HL-60 (cell line): Measurements from ENCODE around the gene COL18A1.

ENCODE experiments used
- DNase-seq, 2 experiments: peaks; one replicate each; pipeline ENCODE4 v3.0.0-alpha.2; 2010 to 2020; ENCODE audit warnings: low read depth in 1 of 2, low spot score in 1 of 2
- H3K27ac ChIP-seq: fragments of 250-450 bp; sonication (Bioruptor Pico); replicated peaks from 2 replicates; pipeline ENCODE4 v1.5.1; 2020; ENCODE audit warnings: mild to moderate bottlenecking, moderate library complexity
- H3K27me3 ChIP-seq: fragments of 250-450 bp; sonication (Bioruptor Pico); 2 replicates; pipeline ENCODE4 v1.5.1; 2021; ENCODE audit warnings: mild to moderate bottlenecking, moderate library complexity; ENCODE audit not compliant: insufficient read depth, poor library complexity, severe bottlenecking
- H3K4me3 ChIP-seq: replicated peaks from 2 replicates; pipeline ENCODE4 v1.5.1; 2011; ENCODE audit warnings: mild to moderate bottlenecking, control low read depth, low read length; ENCODE audit not compliant: insufficient read depth
- CTCF ChIP-seq: IDR thresholded peaks from one replicate; pipeline ENCODE4 v1.5.1; 2011; ENCODE audit warnings: low read length, control low read depth, inconsistent platforms; ENCODE audit not compliant: insufficient read depth
- GABPA ChIP-seq: IDR thresholded peaks from 2 replicates; pipeline ENCODE4 v1.6.1; 2012; ENCODE audit warnings: low read depth
- POLR2AphosphoS5 ChIP-seq: IDR thresholded peaks from 2 replicates; pipeline ENCODE4 v1.6.1; 2012; ENCODE audit warnings: low read depth
- REST ChIP-seq: IDR thresholded peaks from 2 replicates; pipeline ENCODE4 v1.6.1; 2012; ENCODE audit warnings: low read depth; ENCODE audit not compliant: insufficient replicate concordance
- SPI1 ChIP-seq: IDR thresholded peaks from 2 replicates; pipeline ENCODE4 v1.6.1; 2012; ENCODE audit warnings: low read depth, mild to moderate bottlenecking, borderline replicate concordance

Gene COL18A1

GRCh38 chr21:45460611-45461368, 55.8 kb downstream of the COL18A1 start:
- TF ChIP-seq CTCF (no peak), SPI1 (no peak), POLR2AphosphoS5 (no peak), GABPA (no peak), REST (no peak)
- Histone ChIP-seq H3K27me3 (peaks cover 9% of the 10 kb centered on the region), H3K4me3 (no peak overlapping the region), H3K27ac (no peak overlapping the region)
- DNase-seq, result no peak

GRCh38 chr21:45461369-45461750, 56.4 kb downstream of the COL18A1 start:
- Histone ChIP-seq H3K27me3 (peaks cover 3% of the 10 kb centered on the region), H3K27ac (no peak overlapping the region), H3K4me3 (no peak overlapping the region)
- no peak for DNase-seq
- no peak for TF ChIP-seq GABPA
- TF ChIP-seq REST, result no peak
- TF ChIP-seq SPI1, result no peak
- TF ChIP-seq CTCF, result no peak
- no peak for TF ChIP-seq POLR2AphosphoS5

- DNase-seq, result no peak
- peaks cover 2% of the 10 kb centered on the region for H3K27me3 ChIP-seq
- no peak overlapping the region for H3K27ac ChIP-seq
- H3K4me3 ChIP-seq, result no peak overlapping the region
- TF ChIP-seq SPI1 (no peak), GABPA (no peak), POLR2AphosphoS5 (no peak), REST (no peak)
Observed at GRCh38 chr21:45461806-45462341, 56.9 kb downstream of the COL18A1 start.
